ENCODE data around the gene GSTK1. TPM values are rescaled to one million over a fixed set of nuclear protein-coding genes. Genes with fewer than 3 reads are reported as not detected.

The GSTK1 gene
- total RNA-seq, 2 donors from 2014 or later = 61.1 to 75.0 TPM

GRCh38 chr7:143290293-143290692, 27.1 kb downstream of the GSTK1 start:
- Histone ChIP-seq H3K36me3 (ENCODE audit: control insufficient read depth, insufficient read depth, low read length) (peaks cover 50% of the 10 kb centered on the region), H3K9me3 (ENCODE audit: control insufficient read depth, low read length) (peaks cover 6% of the 10 kb centered on the region), H3K4me3 (ENCODE audit: low read length) (peak overlapping the region; percentile 100), H3K27ac (ENCODE audit: low read depth, low read length) (no peak overlapping the region), H3K4me1 (ENCODE audit: control insufficient read depth, insufficient read depth, low read length) (peaks cover 4% of the 10 kb centered on the region), H3K9ac (ENCODE audit: extremely low read depth, low read length, poor library complexity, severe bottlenecking) (no peak overlapping the region), H3K27me3 (ENCODE audit: control insufficient read depth, insufficient read depth, low read length, poor library complexity, severe bottlenecking) (peaks cover 11% of the 10 kb centered on the region)
- Mint-ChIP-seq H3K9me3 (peaks cover 14% of the 10 kb centered on the region), H3K27ac (no peak overlapping the region), H3K4me1 (peaks cover 9% of the 10 kb centered on the region), H3K27me3 (ENCODE audit: insufficient read depth) (peaks cover 26% of the 10 kb centered on the region), H3K36me3 (ENCODE audit: low read depth) (peaks cover 50% of the 10 kb centered on the region), H3K4me3 (peak overlapping the region; percentile 88)
- DNase-seq = no peak
- WGBS, 2 experiments (ENCODE audit: insufficient coverage in 1 of 2, insufficient read length in 1 of 2) = 98% methylated on average over 4 of the region's 4 CpGs; no CpG with 5 or more reads in 1 of the 2 experiments
- no peak for TF ChIP-seq CTCF (conservative IDR thresholded peaks at IDR 0.05)

DNA sequence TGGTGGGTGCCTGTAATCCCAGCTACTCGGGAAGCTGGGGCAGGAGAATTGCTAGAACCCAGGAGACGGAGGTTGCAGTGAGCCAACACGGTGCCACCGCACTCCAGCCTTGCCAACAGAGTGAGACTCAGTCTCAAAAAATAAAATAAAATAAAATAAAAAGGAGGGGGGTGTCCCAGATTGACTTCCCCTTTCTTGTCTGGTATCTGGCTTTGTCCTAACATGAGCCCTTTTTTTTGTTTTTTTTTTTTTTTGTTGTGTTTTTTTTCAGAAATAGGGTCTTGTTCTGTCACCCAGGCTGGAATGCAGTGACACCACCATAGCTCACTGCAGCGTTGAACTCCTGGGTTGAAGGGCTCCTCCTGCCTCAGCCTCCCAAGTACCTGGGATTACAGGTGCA, 29.6 kb downstream of the GSTK1 start:
- Histone ChIP-seq H3K9me3 (ENCODE audit: control insufficient read depth, low read length) (no peaks in the 10 kb centered on the region), H3K4me1 (ENCODE audit: control insufficient read depth, insufficient read depth, low read length) (peaks cover 4% of the 10 kb centered on the region), H3K4me3 (ENCODE audit: low read length) (no peak overlapping the region), H3K27ac (ENCODE audit: low read depth, low read length) (no peak overlapping the region), H3K9ac (ENCODE audit: extremely low read depth, low read length, poor library complexity, severe bottlenecking) (no peak overlapping the region), H3K27me3 (ENCODE audit: control insufficient read depth, insufficient read depth, low read length, poor library complexity, severe bottlenecking) (no peaks in the 10 kb centered on the region), H3K36me3 (ENCODE audit: control insufficient read depth, insufficient read depth, low read length) (peaks cover 74% of the 10 kb centered on the region)
- peaks cover under 1% of the 10 kb centered on the region for H3K9me3 Mint-ChIP-seq
- TF ChIP-seq CTCF (conservative IDR thresholded peaks at IDR 0.05) = no peak
- H3K36me3 Mint-ChIP-seq (ENCODE audit: low read depth) = peaks cover 67% of the 10 kb centered on the region
- peaks cover under 1% of the 10 kb centered on the region for H3K27me3 Mint-ChIP-seq (ENCODE audit: insufficient read depth)
- H3K4me1 Mint-ChIP-seq = peaks cover 8% of the 10 kb centered on the region
- no peak for DNase-seq
- no peak overlapping the region for H3K27ac Mint-ChIP-seq
- WGBS, 2 experiments (ENCODE audit: insufficient coverage in 1 of 2, insufficient read length in 1 of 2) = 98 to 100% methylated on average over 1 to 5 of the region's 5 CpGs
- H3K4me3 Mint-ChIP-seq = no peak overlapping the region

DNA sequence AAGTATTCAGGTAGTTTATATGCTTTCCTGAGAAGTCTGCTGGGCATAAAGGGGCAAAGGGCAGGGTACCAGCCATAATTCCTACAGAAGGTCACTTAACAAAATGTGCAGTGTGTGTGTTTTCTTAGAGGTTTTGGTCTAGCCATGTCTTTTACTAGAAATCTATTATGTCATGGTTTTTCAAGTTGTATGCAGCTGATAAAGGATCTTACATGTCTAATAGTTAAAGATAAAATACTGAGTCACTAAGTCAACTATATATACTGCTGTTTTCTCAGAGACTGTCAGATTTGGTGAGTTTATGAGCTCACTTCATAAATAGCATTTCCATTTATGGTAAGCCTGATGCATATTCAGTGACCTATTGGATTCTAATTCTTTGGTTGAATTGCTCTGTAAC, 32.6 kb downstream of the GSTK1 start:
- no peak overlapping the region for H3K27ac ChIP-seq (ENCODE audit: low read depth, low read length)

More for the DNA sequence above, 32.6 kb downstream of the GSTK1 start:
- no peaks in the 10 kb centered on the region for H3K4me1 ChIP-seq (ENCODE audit: control insufficient read depth, insufficient read depth, low read length)
- H3K9me3 ChIP-seq (ENCODE audit: control insufficient read depth, low read length) = no peaks in the 10 kb centered on the region
- DNase-seq = no peak
- Mint-ChIP-seq H3K9me3 (no peaks in the 10 kb centered on the region), H3K4me3 (no peak overlapping the region), H3K27me3 (ENCODE audit: insufficient read depth) (no peaks in the 10 kb centered on the region), H3K27ac (no peak overlapping the region), H3K36me3 (ENCODE audit: low read depth) (peaks cover 88% of the 10 kb centered on the region), H3K4me1 (no peaks in the 10 kb centered on the region)
- H3K36me3 ChIP-seq (ENCODE audit: control insufficient read depth, insufficient read depth, low read length) = peaks cover 97% of the 10 kb centered on the region
- H3K9ac ChIP-seq (ENCODE audit: extremely low read depth, low read length, poor library complexity, severe bottlenecking) = no peak overlapping the region
- TF ChIP-seq CTCF (conservative IDR thresholded peaks at IDR 0.05) = no peak
- H3K27me3 ChIP-seq (ENCODE audit: control insufficient read depth, insufficient read depth, low read length, poor library complexity, severe bottlenecking) = no peaks in the 10 kb centered on the region
- H3K4me3 ChIP-seq (ENCODE audit: low read length) = no peak overlapping the region

Data from endodermal cell (in vitro differentiated cells).